GM12878 (cell line): Measurements from ENCODE around the gene DNAJC7.

ENCODE experiments used
- CTCF ChIP-seq, 3 experiments: IDR thresholded peaks in 2 of 3; conservative IDR thresholded peaks in 1 of 3; 2 replicates each; pipeline ENCODE4 v1.5.1; 2011; ENCODE audit warnings: low read depth in 3 of 3, low read length in 3 of 3, mild to moderate bottlenecking in 3 of 3, control low read depth in 2 of 3, moderate library complexity in 2 of 3, inconsistent platforms in 1 of 3, mixed read lengths in 1 of 3; ENCODE audit not compliant: control insufficient read depth in 2 of 3, insufficient read depth in 1 of 3; ENCODE audit errors: extremely low read depth in 1 of 3
- ESRRA ChIP-seq: IDR thresholded peaks from 2 replicates; pipeline ENCODE4 v1.6.1; 2012; ENCODE audit warnings: mild to moderate bottlenecking, low read length, improper control_type of control experiment
- HDAC2 ChIP-seq: fragments of 200-600 bp; sonication (generic); IDR thresholded peaks from 2 replicates; pipeline ENCODE4 v1.6.1; 2017
- NR2F1 ChIP-seq: fragments of 450-650 bp; conservative IDR thresholded peaks from 2 replicates; pipeline ENCODE4 v1.6.1; 2017; ENCODE audit warnings: mild to moderate bottlenecking
- POLR2A ChIP-seq: IDR thresholded peaks from 2 replicates; pipeline ENCODE4 v1.6.1; 2011; ENCODE audit warnings: low read depth, mild to moderate bottlenecking, low read length
- RFX5 ChIP-seq: IDR thresholded peaks from 2 replicates; pipeline ENCODE4 v1.6.1; 2011; ENCODE audit warnings: low read depth, low read length, improper control_type of control experiment
- ZBTB40 ChIP-seq: fragments of 450-650 bp; IDR thresholded peaks from 2 replicates; pipeline ENCODE4 v1.6.1; 2016; ENCODE audit warnings: mild to moderate bottlenecking, moderate library complexity, borderline replicate concordance

- TF ChIP-seq POLR2A (no peak), CTCF (IDR thresholded peaks at IDR 0.05 in 2 of 3, conservative IDR thresholded peaks at IDR 0.05 in 1 of 3; ENCODE audit: control insufficient read depth in 2 of 3, extremely low read depth in 1 of 3, insufficient read depth in 1 of 3, low read depth in 3 of 3, low read length in 3 of 3) (no peak), NR2F1 (no peak), ESRRA (no peak), RFX5 (no peak), HDAC2 (no peak), ZBTB40 (no peak)
Observed at GRCh38 chr17:41937970-41938954, 79.0 kb downstream of the DNAJC7 start.
